Colonic mucosa (tissue), 4 donors: ENCODE results near the gene RGSL1. TPM values are rescaled to one million over a fixed set of nuclear protein-coding genes. Genes with fewer than 3 reads are reported as not detected.

Source experiments
- DNase-seq: peaks from one replicate; pipeline ENCODE4 v3.0.0-alpha.2; 2020
- H3K27ac ChIP-seq: fragments of 200-600 bp; one replicate; pipeline ENCODE4 v1.8.0; 2021
- H3K27me3 ChIP-seq: fragments of 200-600 bp; one replicate; pipeline ENCODE4 v1.8.0; 2021
- H3K36me3 ChIP-seq: fragments of 200-600 bp; one replicate; pipeline ENCODE4 v1.8.0; 2021
- H3K4me1 ChIP-seq: fragments of 200-600 bp; one replicate; pipeline ENCODE4 v1.8.0; 2021; ENCODE audit warnings: mild to moderate bottlenecking
- H3K4me3 ChIP-seq: fragments of 200-600 bp; one replicate; pipeline ENCODE4 v1.8.0; 2021
- H3K9ac ChIP-seq, 2 donors: one replicate each; pipeline ENCODE4 v1.7.0; 2013; ENCODE audit warnings: control low read depth in 2 of 2, low read depth in 2 of 2, low read length in 2 of 2
- H3K9me3 ChIP-seq: fragments of 200-600 bp; one replicate; pipeline ENCODE4 v1.8.0; 2021
- intact Hi-C: fragments of 100-400 bp; cut with DNase I; formaldehyde crosslinking; loops from one replicate; pipeline ENCODE4 v1.14.1; 2022
- total RNA-seq, 2 donors: library from RNA; stranded (reverse); fragmentation: NEBNext Ultra II Directional in 1 of 2; extraction: Animal tissue kit (Norgen Biotek cat#: 25700) in 1 of 2; gene quantifications; one replicate each; pipeline ENCODE4 v1.2.1, GENCODE V29; 2021
- TF ChIP-seq, protein P1 (sequence below): fragments of 200-600 bp; IDR thresholded peaks from one replicate; pipeline ENCODE4 v1.8.0; 2022; ENCODE audit warnings: antibody characterized with exemption, mild to moderate bottlenecking
- donor health status: healthy.
- donor health status: DM: no; HTN: no; CAD: no.
- donor health status: DM: no; HTN: no; CAD: no.

Gene RGSL1
- total RNA-seq, 2 donors from 2014 or later: not detected

DNA sequence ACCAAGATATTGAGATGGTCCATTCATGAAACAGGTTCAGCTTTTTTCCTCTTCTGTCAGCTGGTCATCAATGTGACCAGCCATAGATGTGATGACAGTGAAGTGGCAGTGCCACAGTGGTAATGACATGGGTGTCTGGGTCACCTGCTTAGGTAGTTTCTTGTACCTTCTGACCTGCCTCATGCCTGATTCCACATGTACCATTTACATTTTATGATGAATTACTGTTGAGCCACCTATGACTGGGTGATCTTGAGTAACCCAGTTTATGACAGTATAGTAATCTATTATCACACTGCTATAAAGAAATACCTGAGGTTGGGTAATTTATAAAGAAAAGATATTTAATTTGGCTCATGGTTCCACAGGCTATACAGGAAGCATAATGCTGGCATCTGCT lies 45.7 kb downstream of the RGSL1 start:
- intact Hi-C loops: no loop called here
- no peak overlapping the region for H3K27ac ChIP-seq
- H3K4me1 ChIP-seq: no peaks in the 10 kb centered on the region
- no peak overlapping the region for H3K9ac ChIP-seq
- DNase-seq: no peak
- H3K9me3 ChIP-seq: no peaks in the 10 kb centered on the region
- TF ChIP-seq, protein P1, sequence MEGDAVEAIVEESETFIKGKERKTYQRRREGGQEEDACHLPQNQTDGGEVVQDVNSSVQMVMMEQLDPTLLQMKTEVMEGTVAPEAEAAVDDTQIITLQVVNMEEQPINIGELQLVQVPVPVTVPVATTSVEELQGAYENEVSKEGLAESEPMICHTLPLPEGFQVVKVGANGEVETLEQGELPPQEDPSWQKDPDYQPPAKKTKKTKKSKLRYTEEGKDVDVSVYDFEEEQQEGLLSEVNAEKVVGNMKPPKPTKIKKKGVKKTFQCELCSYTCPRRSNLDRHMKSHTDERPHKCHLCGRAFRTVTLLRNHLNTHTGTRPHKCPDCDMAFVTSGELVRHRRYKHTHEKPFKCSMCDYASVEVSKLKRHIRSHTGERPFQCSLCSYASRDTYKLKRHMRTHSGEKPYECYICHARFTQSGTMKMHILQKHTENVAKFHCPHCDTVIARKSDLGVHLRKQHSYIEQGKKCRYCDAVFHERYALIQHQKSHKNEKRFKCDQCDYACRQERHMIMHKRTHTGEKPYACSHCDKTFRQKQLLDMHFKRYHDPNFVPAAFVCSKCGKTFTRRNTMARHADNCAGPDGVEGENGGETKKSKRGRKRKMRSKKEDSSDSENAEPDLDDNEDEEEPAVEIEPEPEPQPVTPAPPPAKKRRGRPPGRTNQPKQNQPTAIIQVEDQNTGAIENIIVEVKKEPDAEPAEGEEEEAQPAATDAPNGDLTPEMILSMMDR: no peak
- H3K27me3 ChIP-seq: no peaks in the 10 kb centered on the region
- H3K4me3 ChIP-seq: no peak overlapping the region
- H3K36me3 ChIP-seq: no peaks in the 10 kb centered on the region

DNA sequence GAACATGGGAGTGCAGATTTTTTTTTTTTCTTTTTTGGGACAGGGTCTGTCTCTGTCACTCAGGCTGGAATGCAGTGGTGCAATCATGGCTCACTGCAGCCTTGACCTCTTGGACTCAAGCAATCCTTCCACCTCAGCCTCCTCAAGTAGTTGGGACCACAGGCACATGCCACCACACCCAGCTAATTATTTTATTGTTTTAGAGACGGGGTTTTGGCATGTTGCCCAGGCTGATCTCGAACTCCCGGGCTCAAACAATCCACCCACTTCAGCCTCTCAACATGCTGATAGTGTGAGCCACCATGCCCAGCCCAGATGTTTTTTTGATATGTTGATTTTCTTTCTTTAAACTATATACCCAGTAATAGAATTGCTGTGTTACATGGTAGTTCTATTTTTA lies 57.7 kb downstream of the RGSL1 start:
- Histone ChIP-seq H3K27ac (no peak overlapping the region), H3K9me3 (no peaks in the 10 kb centered on the region), H3K4me3 (no peak overlapping the region), H3K27me3 (no peaks in the 10 kb centered on the region), H3K4me1 (no peaks in the 10 kb centered on the region), H3K9ac (no peak overlapping the region), H3K36me3 (no peaks in the 10 kb centered on the region)
- peak; percentile 91 for DNase-seq
- intact Hi-C loops: no loop called here
- TF ChIP-seq, protein P1: no peak

DNA sequence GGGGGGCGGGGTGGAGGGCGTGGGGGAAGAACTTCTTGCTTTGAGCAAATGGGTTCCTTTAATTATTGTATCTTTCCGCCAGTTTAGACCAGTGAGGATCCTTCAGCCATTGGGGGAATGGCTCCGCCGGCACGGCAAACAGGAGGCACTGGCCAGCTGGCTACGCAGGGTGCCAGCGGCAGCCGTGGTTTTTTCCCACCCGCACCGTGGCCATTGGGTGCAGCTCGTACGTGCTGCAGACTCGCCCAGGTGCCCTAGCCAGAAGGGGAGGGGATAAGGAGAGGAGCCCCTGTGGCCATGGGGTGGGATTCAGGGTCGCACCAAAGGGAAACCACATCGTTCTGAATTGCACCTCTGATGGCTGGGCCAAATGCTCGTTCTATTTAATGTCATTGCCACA lies 65.6 kb downstream of the RGSL1 start:
- no peaks in the 10 kb centered on the region for H3K27me3 ChIP-seq

DNA sequence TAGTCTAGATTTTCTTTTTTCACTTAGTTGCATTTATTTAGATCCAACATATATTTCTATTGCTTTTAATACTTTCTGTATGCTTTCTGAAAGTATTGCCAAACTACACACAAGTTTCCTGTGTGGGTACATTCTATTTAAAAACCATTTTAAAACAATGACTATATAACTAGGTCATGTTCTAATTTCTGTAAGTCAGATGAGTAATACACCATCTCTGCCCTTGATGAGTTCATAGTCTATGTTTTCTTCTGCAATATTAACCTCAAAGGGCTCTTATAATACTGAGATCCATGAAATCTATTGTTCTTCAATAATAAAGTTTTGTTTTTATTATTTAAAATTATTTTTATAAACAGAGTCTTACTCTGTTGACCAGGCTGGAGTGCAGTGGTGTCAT lies 70.8 kb downstream of the RGSL1 start:
- intact Hi-C loops: no loop called here
- TF ChIP-seq, protein P1: no peak
- no peak overlapping the region for H3K4me3 ChIP-seq
- no peaks in the 10 kb centered on the region for H3K36me3 ChIP-seq
- no peak overlapping the region for H3K27ac ChIP-seq
- H3K4me1 ChIP-seq: no peaks in the 10 kb centered on the region
- no peaks in the 10 kb centered on the region for H3K9me3 ChIP-seq
- no peak overlapping the region for H3K9ac ChIP-seq
- DNase-seq: no peak
- no peaks in the 10 kb centered on the region for H3K27me3 ChIP-seq

More for the DNA sequence above, 65.6 kb downstream of the RGSL1 start:
- no peaks in the 10 kb centered on the region for H3K4me1 ChIP-seq
- no peak overlapping the region for H3K4me3 ChIP-seq
- H3K9me3 ChIP-seq: no peaks in the 10 kb centered on the region
- H3K27ac ChIP-seq: no peak overlapping the region
- no peak overlapping the region for H3K9ac ChIP-seq
- intact Hi-C loops: no loop called here
- DNase-seq: no peak
- no peaks in the 10 kb centered on the region for H3K36me3 ChIP-seq
- TF ChIP-seq, protein P1: no peak

DNA sequence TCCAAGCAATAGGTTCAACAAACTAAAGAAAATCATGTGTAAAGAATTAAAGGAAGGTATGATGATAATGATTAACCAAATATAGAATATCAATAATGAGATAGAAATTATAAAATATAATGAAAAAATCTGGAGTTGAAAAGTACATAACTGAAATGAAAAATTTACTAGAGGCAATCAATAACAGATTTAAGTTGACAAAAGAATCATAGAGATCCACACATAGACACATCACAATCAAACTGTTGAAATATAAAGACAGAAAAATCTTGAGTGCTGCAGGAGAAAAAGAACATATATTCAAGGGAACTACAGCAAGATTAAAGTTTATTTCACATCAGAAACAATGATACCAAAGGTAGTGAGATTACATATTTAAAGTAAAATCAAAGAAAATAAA lies 75.4 kb downstream of the RGSL1 start:
- Histone ChIP-seq H3K9me3 (no peaks in the 10 kb centered on the region), H3K27me3 (no peaks in the 10 kb centered on the region)

More for the DNA sequence above, 75.4 kb downstream of the RGSL1 start:
- TF ChIP-seq, protein P1: no peak
- Histone ChIP-seq H3K4me3 (no peak overlapping the region), H3K4me1 (no peaks in the 10 kb centered on the region), H3K36me3 (no peaks in the 10 kb centered on the region), H3K9ac (no peak overlapping the region), H3K27ac (no peak overlapping the region)
- intact Hi-C loops: no loop called here
- no peak for DNase-seq
